ENCODE results near the gene CEACAM7.

GRCh38 chr19:41670755-41671154 lies 17.3 kb downstream of the CEACAM7 start:
- TF ChIP-seq TAF1 (IDR thresholded peaks at IDR 0.05; ENCODE audit: borderline replicate concordance, low read depth, low read length) (no peak), POLR2A (IDR thresholded peaks at IDR 0.05; ENCODE audit: low read depth, low read length) (no peak)

All from GM12892 (cell line).